ENCODE data around the gene GATA5.

DNA sequence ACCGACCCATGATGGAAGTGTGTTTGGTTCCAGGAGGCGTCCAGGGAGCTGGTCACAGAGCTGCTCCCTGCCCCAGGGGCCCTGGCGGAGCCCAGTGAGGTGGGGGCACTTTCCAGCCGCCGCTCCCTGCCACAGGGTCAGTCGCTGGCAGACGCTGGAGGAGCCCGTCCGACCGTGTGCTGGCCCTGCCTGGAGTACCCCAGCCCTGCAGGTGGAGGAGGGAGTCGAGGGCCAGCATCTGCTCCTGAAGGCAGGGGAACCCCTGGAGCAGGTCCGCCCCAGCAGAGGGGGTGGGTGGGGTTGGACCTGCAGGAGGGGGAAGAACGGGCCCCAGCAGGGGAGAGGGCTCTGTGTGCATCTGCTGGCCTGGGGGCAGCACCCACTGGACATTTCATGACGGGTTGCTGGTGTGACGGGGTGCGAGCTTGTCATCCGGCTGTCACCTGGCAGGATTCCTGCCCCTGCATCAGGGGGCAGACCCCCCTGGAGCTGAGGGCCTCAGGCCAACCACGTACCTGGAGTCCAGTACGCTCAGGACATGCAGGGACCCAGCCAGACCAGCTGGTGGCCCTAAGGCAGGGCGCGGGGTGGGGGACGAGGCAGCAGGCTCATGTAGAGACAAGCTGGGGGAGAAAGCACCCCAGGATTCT lies 32.3 kb upstream of the GATA5 start:
- TF ChIP-seq ELF4 (IDR thresholded peaks at IDR 0.05), result no peak
- TF ChIP-seq SP1 (IDR thresholded peaks at IDR 0.05), result no peak
- no peak for TF ChIP-seq TARDBP (IDR thresholded peaks at IDR 0.05)
- no peak for TF ChIP-seq FOXK2 (IDR thresholded peaks at IDR 0.05)
- no peak for TF ChIP-seq FOXM1 (IDR thresholded peaks at IDR 0.05; ENCODE audit: borderline replicate concordance)
- TF ChIP-seq SUZ12 (IDR thresholded peaks at IDR 0.05), result no peak
- no peak for TF ChIP-seq BHLHE40 (IDR thresholded peaks at IDR 0.05; ENCODE audit: borderline replicate concordance)
- TF ChIP-seq, protein P1, sequence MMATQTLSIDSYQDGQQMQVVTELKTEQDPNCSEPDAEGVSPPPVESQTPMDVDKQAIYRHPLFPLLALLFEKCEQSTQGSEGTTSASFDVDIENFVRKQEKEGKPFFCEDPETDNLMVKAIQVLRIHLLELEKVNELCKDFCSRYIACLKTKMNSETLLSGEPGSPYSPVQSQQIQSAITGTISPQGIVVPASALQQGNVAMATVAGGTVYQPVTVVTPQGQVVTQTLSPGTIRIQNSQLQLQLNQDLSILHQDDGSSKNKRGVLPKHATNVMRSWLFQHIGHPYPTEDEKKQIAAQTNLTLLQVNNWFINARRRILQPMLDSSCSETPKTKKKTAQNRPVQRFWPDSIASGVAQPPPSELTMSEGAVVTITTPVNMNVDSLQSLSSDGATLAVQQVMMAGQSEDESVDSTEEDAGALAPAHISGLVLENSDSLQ (IDR thresholded peaks at IDR 0.05), result no peak
- no peak for TF ChIP-seq ZNF384 (IDR thresholded peaks at IDR 0.05)
- no peak for TF ChIP-seq ARNT (IDR thresholded peaks at IDR 0.05)
- no peak for TF ChIP-seq HDGF (IDR thresholded peaks at IDR 0.05; ENCODE audit: borderline replicate concordance)

All from HEK293T (cell line).